Measurements from ENCODE around the gene CXCL9.
"Not testable (repeated sequence)": the region's sequence is repeated elsewhere in the genome, so short reads cannot be mapped to it uniquely, and the experiment has no call there.

The CXCL9 gene

DNA sequence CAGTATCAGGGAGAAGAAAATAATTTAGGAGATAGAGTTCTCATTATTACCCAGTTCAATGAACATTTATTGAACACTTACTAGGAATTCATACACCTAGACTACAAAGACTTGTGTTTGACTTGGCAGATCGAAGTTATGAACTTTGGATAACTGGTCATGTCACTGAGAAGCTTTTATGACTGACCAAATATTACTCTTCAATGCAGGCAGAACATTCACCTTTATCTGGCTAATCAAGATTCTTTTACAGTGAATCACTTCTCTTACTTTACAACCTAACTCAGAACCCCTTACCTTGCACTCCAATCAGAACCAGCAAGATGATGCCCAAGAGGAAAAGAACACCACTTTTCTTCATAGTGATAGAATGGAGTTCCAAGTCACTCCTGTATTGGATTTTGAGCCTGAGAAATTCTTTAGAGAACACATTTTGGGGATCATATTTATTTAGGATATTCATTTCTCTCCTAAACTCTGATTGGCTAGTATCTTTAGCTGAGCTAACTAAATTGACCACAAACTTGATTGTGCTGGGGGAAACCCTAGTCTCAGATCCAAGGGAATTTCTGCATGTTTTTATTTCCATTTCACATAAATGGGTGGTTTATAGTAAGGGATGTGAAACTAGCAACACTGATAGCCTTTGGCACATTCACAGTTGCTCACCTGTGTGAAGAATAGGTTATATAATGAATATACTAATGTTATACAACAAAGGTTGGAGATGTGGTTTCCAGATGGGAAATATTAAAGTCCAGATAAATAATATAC lies at the start of gene CXCL9:
CXCL9 (minus strand) TSS at position 421 of the 774 bp plus-strand sequence; CDS start at position 361, 60 bp downstream.
- DNase-seq (ENCODE audit: low spot score) = no peak

DNA sequence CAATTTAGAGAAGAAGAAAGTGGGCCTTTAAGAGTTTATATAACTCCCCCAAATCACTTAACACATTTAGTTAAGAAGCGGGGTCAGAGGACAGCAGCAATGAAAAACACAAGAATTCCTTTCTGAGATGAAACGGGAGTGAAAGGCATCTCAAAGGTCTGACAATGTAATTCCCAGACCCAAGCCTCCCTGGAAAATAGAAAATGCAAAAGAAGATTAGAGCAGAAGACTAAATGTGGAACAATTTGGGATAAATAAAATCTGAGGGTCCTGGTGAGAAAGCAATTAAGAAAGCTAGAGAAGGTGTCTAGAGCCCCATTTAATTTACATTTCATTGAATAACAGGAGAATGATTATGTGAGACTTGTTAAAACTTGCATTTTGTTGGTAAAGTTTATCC lies 48.1 kb upstream of the CXCL9 start:
- no peak for DNase-seq (ENCODE audit: low spot score)

DNA sequence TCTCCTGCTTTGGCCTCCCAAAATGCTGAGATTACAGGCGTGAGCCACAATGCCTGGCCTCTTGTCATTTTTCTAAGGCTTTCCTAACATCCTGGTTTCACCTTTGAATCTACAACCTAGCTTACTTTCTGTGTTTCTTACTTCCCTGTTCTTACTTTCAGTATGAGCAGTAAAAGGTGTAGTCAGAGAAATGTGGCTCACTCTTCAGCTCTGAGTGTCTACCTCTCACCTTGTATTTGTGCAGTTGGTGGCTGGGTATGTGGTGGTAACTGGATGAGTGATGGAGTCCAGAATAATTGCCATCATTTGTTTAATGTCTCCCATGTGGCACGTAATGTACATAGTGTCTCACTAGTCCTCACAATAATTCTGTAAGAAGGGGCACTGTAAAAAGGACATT lies 47.7 kb upstream of the CXCL9 start:
- no peak for DNase-seq (ENCODE audit: low spot score)

- no peak for DNase-seq (ENCODE audit: low spot score)
Measured at GRCh38 chr4:76053730-76054129, 46.4 kb upstream of the CXCL9 start.

DNA sequence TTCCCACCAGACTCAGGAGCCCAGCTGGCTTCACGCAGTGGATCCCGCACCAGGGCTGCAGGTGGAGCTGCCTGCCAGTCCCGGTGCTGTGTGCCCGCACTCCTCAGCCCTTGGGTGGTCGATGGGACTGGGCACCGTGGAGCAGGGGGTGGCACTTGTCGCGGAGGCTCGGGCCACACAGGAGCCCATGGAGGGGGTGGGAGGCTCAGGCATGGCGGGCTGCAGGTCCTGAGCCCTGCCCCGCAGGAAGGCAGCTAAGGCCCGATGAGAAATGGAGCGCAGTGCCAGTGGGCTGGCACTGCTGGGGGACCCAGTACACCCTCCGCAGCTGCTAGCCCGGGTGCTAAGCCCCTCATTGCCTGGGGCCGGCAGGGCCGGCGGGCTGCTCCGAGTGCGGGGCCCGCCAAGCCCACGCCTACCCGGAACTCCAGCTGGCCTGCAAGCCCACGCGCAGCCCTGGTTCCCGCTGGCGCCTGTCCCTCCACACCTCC lies 43.3 kb upstream of the CXCL9 start:
- DNase-seq (ENCODE audit: low spot score) = not testable (repeated sequence)

DNA sequence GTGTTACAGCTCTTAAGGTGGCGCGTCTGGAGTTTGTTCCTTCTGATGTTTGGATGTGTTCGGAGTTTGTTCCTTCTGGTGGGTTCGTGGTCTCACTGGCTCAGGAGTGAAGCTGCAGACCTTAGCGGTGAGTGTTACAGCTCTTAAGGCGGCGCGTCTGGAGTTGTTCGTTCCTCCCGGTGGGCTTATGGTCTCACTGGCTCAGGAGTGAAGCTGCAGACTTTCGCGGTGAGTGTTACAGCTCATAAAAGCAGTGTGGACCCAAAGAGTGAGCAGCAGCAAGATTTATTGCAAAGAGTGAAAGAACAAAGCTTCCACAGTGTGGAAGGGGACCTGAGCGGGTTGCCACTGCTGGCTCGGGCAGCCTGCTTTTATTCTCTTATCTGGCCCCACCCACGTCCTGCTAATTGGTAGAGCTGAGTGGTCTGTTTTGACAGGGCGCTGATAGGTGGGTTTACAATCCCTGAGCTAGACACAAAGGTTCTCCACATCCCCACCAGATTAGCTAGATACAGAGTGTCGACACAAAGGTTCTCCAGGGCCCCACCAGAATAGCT lies 42.6 kb upstream of the CXCL9 start:
- not testable (repeated sequence) for DNase-seq (ENCODE audit: low spot score)

DNA sequence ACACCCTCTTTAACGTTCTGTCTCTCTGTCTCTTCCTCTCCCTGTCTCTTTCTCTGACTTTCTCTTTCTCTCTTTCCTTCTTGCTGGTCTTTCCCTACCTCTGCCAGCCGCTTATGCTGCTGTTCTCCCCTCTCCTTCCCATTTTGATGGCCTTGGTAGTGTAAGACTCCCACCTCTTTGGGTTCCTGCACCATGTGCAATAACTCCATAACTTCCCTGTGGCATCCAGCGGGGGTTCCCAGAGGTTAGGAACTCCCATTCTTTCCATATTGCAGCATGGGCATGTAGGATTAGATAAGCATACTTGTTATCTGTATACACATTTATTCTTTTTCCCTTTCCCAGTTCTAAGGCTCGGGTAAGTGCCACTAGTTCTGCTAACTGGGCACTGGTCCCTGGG lies 37.4 kb upstream of the CXCL9 start:
- DNase-seq (ENCODE audit: low spot score) = not testable (repeated sequence)

- not testable (repeated sequence) for DNase-seq (ENCODE audit: low spot score)
Measured at GRCh38 chr4:76043306-76043705, 36.0 kb upstream of the CXCL9 start.

GRCh38 chr4:76042241-76042998 lies 35.1 kb upstream of the CXCL9 start:
- DNase-seq (ENCODE audit: low spot score) = not testable (repeated sequence)

- no peak for DNase-seq (ENCODE audit: low spot score)
Measured at GRCh38 chr4:76036855-76037254, 29.5 kb upstream of the CXCL9 start.

- DNase-seq (ENCODE audit: low spot score) = no peak
Measured at GRCh38 chr4:76035799-76036380, 28.6 kb upstream of the CXCL9 start, which contains the start of gene CXCL11. TSS of gene CXCL11 (minus strand) at chr4:76036070. CDS start at chr4:76035987, 83 bp downstream.

- no peak for DNase-seq (ENCODE audit: low spot score)
Measured at GRCh38 chr4:76035141-76035540, 27.8 kb upstream of the CXCL9 start.

GRCh38 chr4:76029300-76029699 lies 22.0 kb upstream of the CXCL9 start:
- no peak for DNase-seq (ENCODE audit: low spot score)

DNA sequence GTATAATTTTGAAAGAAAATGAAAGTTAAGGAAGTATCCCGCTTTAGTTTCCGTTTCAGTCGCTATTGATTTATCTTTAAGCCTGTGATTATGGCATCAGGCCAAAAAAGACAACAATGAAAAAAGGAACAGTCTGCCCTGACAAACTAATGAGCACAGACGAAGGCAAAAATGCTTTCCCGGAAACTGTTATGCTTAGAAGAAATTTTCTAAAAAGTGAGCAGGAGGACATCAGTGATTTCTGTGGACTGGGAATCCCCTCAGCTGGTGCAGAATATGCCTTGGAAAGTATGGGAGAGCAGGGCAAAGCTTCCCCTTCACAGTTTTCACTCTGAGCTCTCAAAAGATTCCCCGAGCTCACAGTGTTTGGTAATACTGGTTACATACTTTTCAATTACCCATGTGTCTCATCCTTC lies 21.0 kb upstream of the CXCL9 start:
- DNase-seq (ENCODE audit: low spot score) = peak; percentile 27

GRCh38 chr4:76024065-76024464 lies 16.8 kb upstream of the CXCL9 start:
- DNase-seq (ENCODE audit: low spot score) = no peak

DNA sequence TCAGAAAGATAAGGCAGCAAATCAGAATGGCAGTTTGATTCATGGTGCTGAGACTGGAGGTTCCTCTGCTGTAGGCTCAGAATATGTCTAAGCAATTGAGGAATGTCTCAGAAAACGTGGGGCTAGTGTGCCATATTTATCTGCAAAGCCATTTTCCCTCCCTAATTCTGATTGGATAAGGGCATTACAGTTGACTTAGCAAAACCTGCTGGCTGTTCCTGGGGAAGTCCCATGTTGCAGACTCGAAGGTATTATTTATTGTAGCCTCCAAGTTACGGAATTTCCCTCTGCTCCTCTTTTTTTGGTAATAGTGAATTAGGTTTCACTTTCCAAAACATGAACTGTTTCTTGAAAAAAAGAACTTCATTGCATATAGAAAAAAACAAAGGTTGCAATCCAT lies 16.1 kb upstream of the CXCL9 start, which contains the start of gene CXCL10:
CXCL10 (minus strand) TSS at position 109 of the 400 bp plus-strand sequence; CDS start at position 43, 66 bp downstream.
- DNase-seq (ENCODE audit: low spot score) = peak; percentile 33

GRCh38 chr4:76022677-76023076 lies 15.4 kb upstream of the CXCL9 start:
- DNase-seq (ENCODE audit: low spot score) = no peak

DNA sequence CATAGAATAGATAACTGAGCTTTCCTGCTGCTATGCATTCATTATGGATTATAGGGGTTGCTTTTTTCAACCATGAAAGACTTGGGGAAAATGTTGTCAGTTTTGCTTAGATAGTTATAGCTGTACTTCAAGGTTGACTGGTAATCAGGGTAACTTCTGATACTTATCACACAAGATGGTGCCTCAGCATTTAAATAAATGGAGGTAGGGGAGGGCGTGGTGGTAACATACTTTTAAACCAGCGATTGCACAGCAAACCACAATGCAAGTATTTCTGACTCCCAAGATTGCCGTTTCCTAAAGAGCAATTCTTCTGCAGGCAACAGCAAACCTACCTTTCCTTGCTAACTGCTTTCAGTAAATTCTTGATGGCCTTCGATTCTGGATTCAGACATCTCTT lies 14.7 kb upstream of the CXCL9 start:
- no peak for DNase-seq (ENCODE audit: low spot score)

GRCh38 chr4:76017056-76017686 lies 9.9 kb upstream of the CXCL9 start:
- DNase-seq (ENCODE audit: low spot score) = no peak

DNA sequence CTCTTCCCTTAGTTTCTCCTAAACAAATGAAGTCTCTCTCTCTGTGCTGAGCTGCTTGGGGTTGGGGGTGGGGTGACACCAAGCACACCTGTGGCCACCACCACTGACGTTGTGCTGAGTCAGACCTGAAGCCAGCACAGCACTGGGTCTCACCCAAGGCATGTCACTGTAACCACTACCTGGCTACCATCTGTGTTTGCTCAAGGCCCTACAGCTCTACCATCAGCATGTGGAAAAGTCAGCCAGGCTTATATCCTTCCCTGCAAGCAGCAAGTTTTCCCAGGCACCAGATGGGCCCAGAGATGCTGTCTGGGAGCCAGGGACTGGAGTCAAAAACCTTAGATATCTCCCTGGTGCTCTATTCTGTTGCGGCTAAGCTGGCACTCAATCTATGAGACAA lies 9.1 kb upstream of the CXCL9 start:
- DNase-seq (ENCODE audit: low spot score) = no peak

DNA sequence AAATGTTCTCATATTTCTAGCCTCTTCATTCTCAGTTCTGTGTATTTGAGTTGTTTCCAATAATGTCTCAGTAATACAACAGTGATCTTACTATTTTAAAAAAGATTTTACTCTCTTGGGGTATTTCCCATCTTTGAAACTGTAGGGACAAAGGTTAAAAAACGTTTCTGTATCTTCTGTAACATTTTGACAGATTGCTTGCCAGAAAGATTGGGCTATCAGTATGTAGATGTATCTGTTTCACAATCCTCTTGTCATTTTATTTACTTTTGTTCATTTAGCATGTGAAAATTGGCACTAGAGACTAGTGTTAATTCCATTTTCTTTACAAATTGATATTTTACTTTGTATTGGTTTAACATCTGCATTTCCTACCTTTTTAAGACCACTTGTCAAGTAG lies 6.2 kb upstream of the CXCL9 start:
- DNase-seq (ENCODE audit: low spot score) = no peak

DNA sequence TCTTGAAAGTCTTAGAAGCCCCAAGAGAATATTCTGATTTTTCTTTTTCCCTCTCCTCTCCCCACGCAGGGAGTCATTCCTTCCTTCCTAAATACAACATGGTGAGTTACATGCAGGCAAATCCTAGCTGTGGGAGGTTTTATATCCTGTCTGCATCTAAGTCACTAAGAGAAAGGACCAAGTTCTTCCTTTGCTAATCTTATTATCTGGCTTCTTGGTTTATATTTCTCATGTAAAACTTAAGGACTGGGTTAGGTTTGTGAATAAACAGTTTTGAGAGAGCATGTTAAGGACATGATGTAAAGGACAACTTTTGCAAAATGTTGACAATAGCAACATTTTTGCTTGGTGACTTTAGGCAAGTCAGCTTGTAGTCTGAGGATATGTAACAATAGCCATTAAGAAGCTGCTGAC lies 5.1 kb upstream of the CXCL9 start:
- DNase-seq (ENCODE audit: low spot score) = no peak
